ENCODE measurements around the gene GCLC. TPM values are rescaled to one million over a fixed set of nuclear protein-coding genes. Genes with fewer than 3 reads are reported as not detected.

Gene GCLC
- total and polyA plus RNA-seq, 2 experiments from 2014 or later: 16.9 to 40.3 TPM

DNA sequence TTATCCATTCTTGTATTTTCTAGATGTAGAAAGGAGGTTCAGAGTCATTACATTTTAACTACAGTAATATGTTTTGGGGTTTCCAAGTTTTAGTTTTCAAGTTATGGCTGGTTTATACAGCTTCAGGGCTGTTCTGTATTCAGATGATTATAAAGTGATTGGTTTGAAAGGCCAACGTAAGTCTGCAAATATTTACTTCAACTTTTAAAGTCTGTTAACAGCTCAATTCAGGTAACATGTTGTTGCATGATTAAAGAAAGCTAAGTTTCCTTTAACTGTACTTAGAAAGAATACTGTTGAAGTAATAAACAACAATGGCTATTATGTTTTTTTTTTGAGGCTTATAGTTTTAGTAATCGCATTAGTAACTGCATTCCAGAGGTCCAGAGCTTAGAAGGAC lies 22.8 kb upstream of the GCLC start (continued):
- TF ChIP-seq, protein P1, sequence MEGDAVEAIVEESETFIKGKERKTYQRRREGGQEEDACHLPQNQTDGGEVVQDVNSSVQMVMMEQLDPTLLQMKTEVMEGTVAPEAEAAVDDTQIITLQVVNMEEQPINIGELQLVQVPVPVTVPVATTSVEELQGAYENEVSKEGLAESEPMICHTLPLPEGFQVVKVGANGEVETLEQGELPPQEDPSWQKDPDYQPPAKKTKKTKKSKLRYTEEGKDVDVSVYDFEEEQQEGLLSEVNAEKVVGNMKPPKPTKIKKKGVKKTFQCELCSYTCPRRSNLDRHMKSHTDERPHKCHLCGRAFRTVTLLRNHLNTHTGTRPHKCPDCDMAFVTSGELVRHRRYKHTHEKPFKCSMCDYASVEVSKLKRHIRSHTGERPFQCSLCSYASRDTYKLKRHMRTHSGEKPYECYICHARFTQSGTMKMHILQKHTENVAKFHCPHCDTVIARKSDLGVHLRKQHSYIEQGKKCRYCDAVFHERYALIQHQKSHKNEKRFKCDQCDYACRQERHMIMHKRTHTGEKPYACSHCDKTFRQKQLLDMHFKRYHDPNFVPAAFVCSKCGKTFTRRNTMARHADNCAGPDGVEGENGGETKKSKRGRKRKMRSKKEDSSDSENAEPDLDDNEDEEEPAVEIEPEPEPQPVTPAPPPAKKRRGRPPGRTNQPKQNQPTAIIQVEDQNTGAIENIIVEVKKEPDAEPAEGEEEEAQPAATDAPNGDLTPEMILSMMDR (conservative IDR thresholded peaks at IDR 0.05; ENCODE audit: low read depth in 2 of 2): no peak
- TF ChIP-seq ZNF331 (CRISPR knock-in tag; IDR thresholded peaks at IDR 0.05; ENCODE audit: low read depth) (no peak), EZH2 (IDR thresholded peaks at IDR 0.05; ENCODE audit: low read depth, unreplicated experiment) (no peak)

DNA sequence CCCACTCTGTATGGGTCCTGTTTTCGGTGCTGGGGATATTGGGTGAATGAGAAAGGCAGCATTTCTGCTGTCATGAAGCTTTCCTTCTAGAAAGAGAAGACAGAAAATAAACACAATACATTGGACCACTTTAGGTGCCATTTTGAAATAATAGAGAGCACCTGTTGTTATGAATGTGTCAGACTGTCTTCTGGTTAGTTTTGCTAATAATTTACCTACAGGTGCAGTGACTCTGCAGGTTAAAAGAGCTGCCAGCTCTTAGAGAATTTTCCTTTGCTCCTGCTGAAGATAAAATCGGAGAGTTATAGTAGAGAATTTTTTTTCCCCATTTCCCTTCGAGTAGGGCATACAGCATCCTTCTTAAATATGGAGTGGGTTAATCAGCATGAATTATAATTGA lies 21.9 kb upstream of the GCLC start:
- Mint-ChIP-seq H3K27me3 (ENCODE audit: insufficient read depth, low read depth, poor library complexity) (no peaks in the 10 kb centered on the region), H3K36me3 (ENCODE audit: low read depth) (peaks cover 8% of the 10 kb centered on the region; the same call in 1 of the 3 replicates), H3K4me1 (no peaks in the 10 kb centered on the region), H3K27ac (no peak overlapping the region), H3K4me3 (no peak overlapping the region), H3K9me3 (peaks cover 18% of the 10 kb centered on the region)
- TF ChIP-seq POLR2AphosphoS5 (IDR thresholded peaks at IDR 0.05; ENCODE audit: low read depth): no peak
- TF ChIP-seq, protein P1 (conservative IDR thresholded peaks at IDR 0.05; ENCODE audit: low read depth in 2 of 2): no peak
- no peak for TF ChIP-seq EZH2 (IDR thresholded peaks at IDR 0.05; ENCODE audit: low read depth, unreplicated experiment)
- TF ChIP-seq CREB1 (CRISPR knock-in tag; IDR thresholded peaks at IDR 0.05; ENCODE audit: low read depth): no peak
- TF ChIP-seq, protein P2, sequence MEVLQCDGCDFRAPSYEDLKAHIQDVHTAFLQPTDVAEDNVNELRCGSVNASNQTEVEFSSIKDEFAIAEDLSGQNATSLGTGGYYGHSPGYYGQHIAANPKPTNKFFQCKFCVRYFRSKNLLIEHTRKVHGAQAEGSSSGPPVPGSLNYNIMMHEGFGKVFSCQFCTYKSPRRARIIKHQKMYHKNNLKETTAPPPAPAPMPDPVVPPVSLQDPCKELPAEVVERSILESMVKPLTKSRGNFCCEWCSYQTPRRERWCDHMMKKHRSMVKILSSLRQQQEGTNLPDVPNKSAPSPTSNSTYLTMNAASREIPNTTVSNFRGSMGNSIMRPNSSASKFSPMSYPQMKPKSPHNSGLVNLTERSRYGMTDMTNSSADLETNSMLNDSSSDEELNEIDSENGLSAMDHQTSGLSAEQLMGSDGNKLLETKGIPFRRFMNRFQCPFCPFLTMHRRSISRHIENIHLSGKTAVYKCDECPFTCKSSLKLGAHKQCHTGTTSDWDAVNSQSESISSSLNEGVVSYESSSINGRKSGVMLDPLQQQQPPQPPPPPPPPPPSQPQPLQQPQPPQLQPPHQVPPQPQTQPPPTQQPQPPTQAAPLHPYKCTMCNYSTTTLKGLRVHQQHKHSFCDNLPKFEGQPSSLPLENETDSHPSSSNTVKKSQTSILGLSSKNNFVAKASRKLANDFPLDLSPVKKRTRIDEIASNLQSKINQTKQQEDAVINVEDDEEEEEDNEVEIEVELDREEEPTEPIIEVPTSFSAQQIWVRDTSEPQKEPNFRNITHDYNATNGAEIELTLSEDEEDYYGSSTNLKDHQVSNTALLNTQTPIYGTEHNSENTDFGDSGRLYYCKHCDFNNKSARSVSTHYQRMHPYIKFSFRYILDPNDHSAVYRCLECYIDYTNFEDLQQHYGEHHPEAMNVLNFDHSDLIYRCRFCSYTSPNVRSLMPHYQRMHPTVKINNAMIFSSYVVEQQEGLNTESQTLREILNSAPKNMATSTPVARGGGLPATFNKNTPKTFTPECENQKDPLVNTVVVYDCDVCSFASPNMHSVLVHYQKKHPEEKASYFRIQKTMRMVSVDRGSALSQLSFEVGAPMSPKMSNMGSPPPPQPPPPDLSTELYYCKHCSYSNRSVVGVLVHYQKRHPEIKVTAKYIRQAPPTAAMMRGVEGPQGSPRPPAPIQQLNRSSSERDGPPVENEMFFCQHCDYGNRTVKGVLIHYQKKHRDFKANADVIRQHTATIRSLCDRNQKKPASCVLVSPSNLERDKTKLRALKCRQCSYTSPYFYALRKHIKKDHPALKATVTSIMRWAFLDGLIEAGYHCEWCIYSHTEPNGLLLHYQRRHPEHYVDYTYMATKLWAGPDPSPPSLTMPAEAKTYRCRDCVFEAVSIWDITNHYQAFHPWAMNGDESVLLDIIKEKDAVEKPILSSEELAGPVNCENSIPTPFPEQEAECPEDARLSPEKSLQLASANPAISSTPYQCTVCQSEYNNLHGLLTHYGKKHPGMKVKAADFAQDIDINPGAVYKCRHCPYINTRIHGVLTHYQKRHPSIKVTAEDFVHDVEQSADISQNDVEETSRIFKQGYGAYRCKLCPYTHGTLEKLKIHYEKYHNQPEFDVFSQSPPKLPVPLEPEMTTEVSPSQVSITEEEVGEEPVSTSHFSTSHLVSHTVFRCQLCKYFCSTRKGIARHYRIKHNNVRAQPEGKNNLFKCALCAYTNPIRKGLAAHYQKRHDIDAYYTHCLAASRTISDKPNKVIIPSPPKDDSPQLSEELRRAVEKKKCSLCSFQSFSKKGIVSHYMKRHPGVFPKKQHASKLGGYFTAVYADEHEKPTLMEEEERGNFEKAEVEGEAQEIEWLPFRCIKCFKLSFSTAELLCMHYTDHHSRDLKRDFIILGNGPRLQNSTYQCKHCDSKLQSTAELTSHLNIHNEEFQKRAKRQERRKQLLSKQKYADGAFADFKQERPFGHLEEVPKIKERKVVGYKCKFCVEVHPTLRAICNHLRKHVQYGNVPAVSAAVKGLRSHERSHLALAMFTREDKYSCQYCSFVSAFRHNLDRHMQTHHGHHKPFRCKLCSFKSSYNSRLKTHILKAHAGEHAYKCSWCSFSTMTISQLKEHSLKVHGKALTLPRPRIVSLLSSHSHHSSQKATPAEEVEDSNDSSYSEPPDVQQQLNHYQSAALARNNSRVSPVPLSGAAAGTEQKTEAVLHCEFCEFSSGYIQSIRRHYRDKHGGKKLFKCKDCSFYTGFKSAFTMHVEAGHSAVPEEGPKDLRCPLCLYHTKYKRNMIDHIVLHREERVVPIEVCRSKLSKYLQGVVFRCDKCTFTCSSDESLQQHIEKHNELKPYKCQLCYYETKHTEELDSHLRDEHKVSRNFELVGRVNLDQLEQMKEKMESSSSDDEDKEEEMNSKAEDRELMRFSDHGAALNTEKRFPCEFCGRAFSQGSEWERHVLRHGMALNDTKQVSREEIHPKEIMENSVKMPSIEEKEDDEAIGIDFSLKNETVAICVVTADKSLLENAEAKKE (CRISPR knock-in tag; IDR thresholded peaks at IDR 0.05): no peak
- TF ChIP-seq, protein P3, sequence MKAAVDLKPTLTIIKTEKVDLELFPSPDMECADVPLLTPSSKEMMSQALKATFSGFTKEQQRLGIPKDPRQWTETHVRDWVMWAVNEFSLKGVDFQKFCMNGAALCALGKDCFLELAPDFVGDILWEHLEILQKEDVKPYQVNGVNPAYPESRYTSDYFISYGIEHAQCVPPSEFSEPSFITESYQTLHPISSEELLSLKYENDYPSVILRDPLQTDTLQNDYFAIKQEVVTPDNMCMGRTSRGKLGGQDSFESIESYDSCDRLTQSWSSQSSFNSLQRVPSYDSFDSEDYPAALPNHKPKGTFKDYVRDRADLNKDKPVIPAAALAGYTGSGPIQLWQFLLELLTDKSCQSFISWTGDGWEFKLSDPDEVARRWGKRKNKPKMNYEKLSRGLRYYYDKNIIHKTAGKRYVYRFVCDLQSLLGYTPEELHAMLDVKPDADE (IDR thresholded peaks at IDR 0.05): no peak
- no peak for TF ChIP-seq JUNB (IDR thresholded peaks at IDR 0.05; ENCODE audit: unreplicated experiment)
- no peak for TF ChIP-seq ZNF331 (CRISPR knock-in tag; IDR thresholded peaks at IDR 0.05; ENCODE audit: low read depth)
- TF ChIP-seq EZH2phosphoT487 (IDR thresholded peaks at IDR 0.05; ENCODE audit: unreplicated experiment): no peak
- Histone ChIP-seq H2AFZ (no peak overlapping the region), H4K20me1 (replicated peaks; ENCODE audit: insufficient read depth) (no peaks in the 10 kb centered on the region), H3K27me3 (ENCODE audit: insufficient read depth) (no peaks in the 10 kb centered on the region), H3K9me2 (ENCODE audit: insufficient read depth) (0 out of 2 replicates have a peak, but pooled peaks cover 4% of the 10 kb centered on the region), H3K4me2 (no peak overlapping the region), H3K79me2 (replicated peaks; ENCODE audit: insufficient read depth) (no peaks in the 10 kb centered on the region), H3F3A (replicated peaks; ENCODE audit: low read depth) (no peaks in the 10 kb centered on the region), H3K36me3 (ENCODE audit: insufficient read depth) (no peaks in the 10 kb centered on the region), H3K4me3 (no peak overlapping the region), H3K27ac (ENCODE audit: low read depth) (no peak overlapping the region), H3K4me1 (ENCODE audit: insufficient read depth) (no peaks in the 10 kb centered on the region)
- ATAC-seq (no peak), DNase-seq (ENCODE audit: low spot score) (no peak)
